K562 (cell line): ENCODE measurements around the gene JPH4. TPM values are rescaled to one million over a fixed set of nuclear protein-coding genes. Genes with fewer than 3 reads are reported as not detected.

ENCODE experiments used
- CBFA2T3 ChIP-seq: fragments of 450-650 bp; IDR thresholded peaks from 2 replicates; pipeline ENCODE4 v1.6.1; 2017
- CSDE1 ChIP-seq, 2 experiments: fragments of 450-650 bp; IDR thresholded peaks; 2 replicates each; pipeline ENCODE4 v1.6.1; 2016; ENCODE audit warnings: mild to moderate bottlenecking in 1 of 2
- DACH1 ChIP-seq: fragments of 450-650 bp; IDR thresholded peaks from 2 replicates; pipeline ENCODE4 v1.6.1; 2018; ENCODE audit not compliant: partially characterized antibody
- KDM1A ChIP-seq, 2 experiments: fragments of 450-650 bp; IDR thresholded peaks; 2 replicates each; pipeline ENCODE4 v1.6.1; 2016; ENCODE audit warnings: mild to moderate bottlenecking in 2 of 2
- KLF6 ChIP-seq: fragments of 250-450 bp; sonication (Bioruptor Pico); IDR thresholded peaks from 2 replicates; pipeline ENCODE4 v1.4.0; 2020; ENCODE audit warnings: mild to moderate bottlenecking, moderate library complexity, borderline replicate concordance
- NR1H2 ChIP-seq: sonication (generic); formaldehyde crosslinking; IDR thresholded peaks from 2 replicates; pipeline ENCODE4 v1.4.0; 2020; ENCODE audit warnings: mild to moderate bottlenecking, missing genetic modification reagents
- NR2F6 ChIP-seq: fragments of 450-650 bp; formaldehyde crosslinking; IDR thresholded peaks from 2 replicates; pipeline ENCODE4 v1.4.0; 2020; ENCODE audit warnings: mild to moderate bottlenecking
- POLR2B ChIP-seq: fragments of 450-650 bp; IDR thresholded peaks from 2 replicates; pipeline ENCODE4 v1.6.1; 2018; ENCODE audit warnings: low read depth; ENCODE audit not compliant: partially characterized antibody
- RB1 ChIP-seq: fragments of 450-650 bp; IDR thresholded peaks from 2 replicates; pipeline ENCODE4 v1.6.1; 2017; ENCODE audit warnings: low read depth, mild to moderate bottlenecking
- SAFB2 ChIP-seq: fragments of 200-400 bp; formaldehyde crosslinking; IDR thresholded peaks from 2 replicates; pipeline ENCODE4 v1.6.1; 2018; ENCODE audit warnings: borderline replicate concordance, low read length, low read depth, moderate library complexity; ENCODE audit not compliant: severe bottlenecking
- ZKSCAN3 ChIP-seq: fragments of 250-450 bp; sonication (Bioruptor Pico); IDR thresholded peaks from 2 replicates; pipeline ENCODE4 v1.4.0; 2020
- ZNF146 ChIP-seq: IDR thresholded peaks from one replicate; pipeline ENCODE4 v1.6.1; 2018; ENCODE audit warnings: missing compliant biosample characterization; ENCODE audit not compliant: unreplicated experiment
- ZNF384 ChIP-seq: IDR thresholded peaks from 2 replicates; pipeline ENCODE4 v1.6.1; 2012; ENCODE audit warnings: low read depth, low read length, improper control_type of control experiment
- ZNF695 ChIP-seq: fragments of 450-650 bp; formaldehyde crosslinking; IDR thresholded peaks from 2 replicates; pipeline ENCODE4 v1.4.0; 2020; ENCODE audit warnings: mild to moderate bottlenecking, moderate library complexity
- ZSCAN29 ChIP-seq: fragments of 450-650 bp; IDR thresholded peaks from 2 replicates; pipeline ENCODE4 v1.6.1; 2017
- polyA plus RNA-seq, 8 experiments: library from polyadenylated mRNA; depleted of rRNA in 4 of 8; stranded (reverse) in 5 of 8; unstranded in 3 of 8; fragments of >200 nt; fragmentation: Nextera tagmentation in 2 of 8; fragmentation: Illumina TruSeq in 1 of 8; extraction: Ambion mirVana in 2 of 8; extraction: Trizol in 1 of 8; gene quantifications; 2 replicates each; pipeline versions ENCODE4 v1.2.1 to v1.2.3, GENCODE V29; 2011 to 2014; ENCODE audit warnings: inconsistent platforms in 1 of 8, missing spikeins in 1 of 8
- total RNA-seq, 7 experiments: library from RNA; depleted of rRNA in 6 of 7; stranded (reverse); fragments of >200 nt in 6 of 7; fragmentation: Illumina TruSeq in 2 of 7; extraction: Trizol in 2 of 7; gene quantifications; 2 replicates each; pipeline versions ENCODE4 v1.2.1 to v1.2.3, GENCODE V29; 2011 to 2021; ENCODE audit warnings: low replicate concordance in 1 of 7
- TF ChIP-seq, protein P1 (sequence below), 2 experiments: fragments of 450-650 bp; IDR thresholded peaks; 2 replicates each; pipeline ENCODE4 v1.6.1; 2016; ENCODE audit warnings: mild to moderate bottlenecking in 2 of 2, borderline replicate concordance in 1 of 2, low read depth in 1 of 2, moderate library complexity in 1 of 2
- TF ChIP-seq, protein P2 (sequence below): fragments of 250-450 bp; sonication (Bioruptor Pico); IDR thresholded peaks from 2 replicates; pipeline ENCODE4 v1.4.0; 2020; ENCODE audit warnings: mild to moderate bottlenecking
- TF ChIP-seq, protein P3 (sequence below): fragments of 450-650 bp; formaldehyde crosslinking; IDR thresholded peaks from 2 replicates; pipeline ENCODE4 v1.4.0; 2020; ENCODE audit warnings: mild to moderate bottlenecking, moderate library complexity

Gene JPH4
- total and polyA plus RNA-seq, 9 of the 15 experiments (the other 6 are each of a cell fraction or from before 2014, with no cell fraction given), result 0.04 to 0.13 (median 0.06) TPM; not detected in 5

DNA sequence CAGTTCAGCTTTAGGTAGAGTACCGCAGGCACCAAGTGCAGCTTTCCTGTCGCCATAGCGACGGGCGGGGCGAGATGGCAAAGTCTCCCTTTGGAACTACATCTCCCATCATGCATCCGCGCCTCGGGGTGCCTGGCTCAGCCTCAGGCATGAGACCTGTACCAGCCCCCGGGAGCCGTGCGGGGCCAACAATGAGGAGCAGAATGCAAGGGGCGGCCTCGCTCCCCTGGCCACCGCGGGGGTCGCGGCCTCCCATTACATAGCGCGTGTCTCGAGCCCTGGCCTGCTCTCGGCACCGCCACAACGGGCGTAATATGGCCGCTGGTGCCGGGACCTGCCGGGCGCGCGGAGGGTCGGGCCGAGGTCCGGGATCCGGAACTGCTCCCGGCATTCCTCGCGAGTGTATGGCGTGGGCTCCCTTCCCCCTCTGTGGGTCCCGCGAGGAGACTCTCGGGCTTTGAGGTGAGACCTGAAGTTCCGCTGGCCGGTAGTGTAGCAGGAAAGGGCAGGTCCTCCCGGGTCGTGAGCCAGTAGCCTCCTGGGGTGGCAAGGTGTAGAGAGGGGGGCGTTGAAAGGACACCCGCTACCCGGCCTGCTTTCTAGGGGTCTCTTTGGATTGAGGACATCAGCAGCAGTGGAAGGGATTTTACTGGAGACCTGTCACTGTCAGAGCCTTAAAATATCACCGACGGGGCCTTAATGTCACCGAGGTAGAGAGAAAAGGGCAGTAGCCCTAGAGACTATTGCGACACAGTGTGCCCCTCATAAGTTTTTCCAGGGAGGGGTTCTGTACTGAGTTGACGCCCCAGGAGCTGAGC, 22.5 kb downstream of the JPH4 start, which contains the start of gene THTPA (continued):
- TF ChIP-seq, protein P1, sequence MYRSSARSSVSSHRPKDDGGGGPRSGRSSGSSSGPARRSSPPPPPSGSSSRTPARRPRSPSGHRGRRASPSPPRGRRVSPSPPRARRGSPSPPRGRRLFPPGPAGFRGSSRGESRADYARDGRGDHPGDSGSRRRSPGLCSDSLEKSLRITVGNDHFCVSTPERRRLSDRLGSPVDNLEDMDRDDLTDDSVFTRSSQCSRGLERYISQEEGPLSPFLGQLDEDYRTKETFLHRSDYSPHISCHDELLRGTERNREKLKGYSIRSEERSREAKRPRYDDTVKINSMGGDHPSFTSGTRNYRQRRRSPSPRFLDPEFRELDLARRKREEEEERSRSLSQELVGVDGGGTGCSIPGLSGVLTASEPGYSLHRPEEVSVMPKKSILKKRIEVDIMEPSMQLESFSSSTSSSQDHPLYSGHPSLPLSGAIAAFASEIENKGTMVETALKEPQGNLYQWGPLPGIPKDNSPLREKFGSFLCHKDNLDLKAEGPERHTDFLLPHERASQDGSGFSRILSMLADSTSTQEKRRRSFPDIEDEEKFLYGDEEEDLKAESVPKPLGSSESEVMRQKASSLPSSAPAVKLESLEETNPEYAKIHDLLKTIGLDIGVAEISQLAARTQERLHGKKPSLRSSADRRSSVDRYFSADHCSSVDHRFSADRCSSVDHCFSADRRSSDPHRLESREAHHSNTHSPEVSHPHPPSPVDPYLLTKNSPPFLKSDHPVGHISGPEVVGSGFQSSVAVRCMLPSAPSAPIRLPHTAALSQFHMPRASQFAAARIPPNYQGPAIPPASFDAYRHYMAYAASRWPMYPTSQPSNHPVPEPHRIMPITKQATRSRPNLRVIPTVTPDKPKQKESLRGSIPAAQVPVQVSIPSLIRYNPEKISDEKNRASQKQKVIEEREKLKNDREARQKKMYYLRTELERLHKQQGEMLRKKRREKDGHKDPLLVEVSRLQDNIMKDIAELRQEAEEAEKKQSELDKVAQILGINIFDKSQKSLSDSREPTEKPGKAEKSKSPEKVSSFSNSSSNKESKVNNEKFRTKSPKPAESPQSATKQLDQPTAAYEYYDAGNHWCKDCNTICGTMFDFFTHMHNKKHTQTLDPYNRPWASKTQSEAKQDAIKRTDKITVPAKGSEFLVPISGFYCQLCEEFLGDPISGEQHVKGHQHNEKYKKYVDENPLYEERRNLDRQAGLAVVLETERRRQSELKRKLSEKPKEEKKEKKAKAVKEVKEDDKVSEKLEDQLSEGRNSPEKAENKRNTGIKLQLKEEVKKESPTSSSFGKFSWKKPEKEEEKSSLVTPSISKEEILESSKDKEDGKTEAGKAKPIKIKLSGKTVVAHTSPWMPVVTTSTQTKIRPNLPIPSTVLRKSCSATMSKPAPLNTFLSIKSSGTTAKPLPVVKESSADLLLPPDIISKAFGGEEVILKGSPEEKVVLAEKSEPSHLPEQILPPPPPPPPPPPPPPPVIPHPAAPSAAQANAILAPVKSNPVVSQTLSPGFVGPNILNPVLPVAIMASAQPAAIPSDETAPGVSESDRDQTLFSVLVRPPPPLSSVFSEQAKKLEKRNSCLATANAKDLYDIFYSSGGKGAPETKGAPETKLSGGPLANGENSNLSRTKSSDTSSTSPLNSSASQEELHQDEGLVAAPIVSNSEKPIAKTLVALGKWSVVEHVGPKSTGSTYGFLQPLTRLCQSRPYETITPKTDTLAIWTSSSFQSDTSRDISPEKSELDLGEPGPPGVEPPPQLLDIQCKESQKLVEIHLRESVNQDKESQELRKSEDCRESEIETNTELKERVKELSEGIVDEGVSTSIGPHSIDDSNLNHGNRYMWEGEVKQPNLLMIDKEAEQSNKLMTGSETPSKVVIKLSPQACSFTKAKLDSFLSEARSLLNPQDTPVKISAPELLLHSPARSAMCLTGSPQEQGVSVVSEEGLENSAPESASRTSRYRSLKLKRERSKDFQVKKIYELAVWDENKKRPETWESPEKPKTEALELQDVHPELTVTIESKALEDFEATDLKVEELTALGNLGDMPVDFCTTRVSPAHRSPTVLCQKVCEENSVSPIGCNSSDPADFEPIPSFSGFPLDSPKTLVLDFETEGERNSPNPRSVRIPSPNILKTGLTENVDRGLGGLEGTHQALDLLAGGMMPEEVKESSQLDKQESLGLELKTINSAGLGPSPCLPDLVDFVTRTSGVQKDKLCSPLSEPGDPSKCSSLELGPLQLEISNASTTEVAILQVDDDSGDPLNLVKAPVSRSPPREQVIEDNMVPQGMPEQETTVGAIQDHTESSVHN (IDR thresholded peaks at IDR 0.05; ENCODE audit: borderline replicate concordance in 1 of 2, low read depth in 1 of 2), result no peak
- TF ChIP-seq POLR2B, result peak; percentile 32
- TF ChIP-seq, protein P2, sequence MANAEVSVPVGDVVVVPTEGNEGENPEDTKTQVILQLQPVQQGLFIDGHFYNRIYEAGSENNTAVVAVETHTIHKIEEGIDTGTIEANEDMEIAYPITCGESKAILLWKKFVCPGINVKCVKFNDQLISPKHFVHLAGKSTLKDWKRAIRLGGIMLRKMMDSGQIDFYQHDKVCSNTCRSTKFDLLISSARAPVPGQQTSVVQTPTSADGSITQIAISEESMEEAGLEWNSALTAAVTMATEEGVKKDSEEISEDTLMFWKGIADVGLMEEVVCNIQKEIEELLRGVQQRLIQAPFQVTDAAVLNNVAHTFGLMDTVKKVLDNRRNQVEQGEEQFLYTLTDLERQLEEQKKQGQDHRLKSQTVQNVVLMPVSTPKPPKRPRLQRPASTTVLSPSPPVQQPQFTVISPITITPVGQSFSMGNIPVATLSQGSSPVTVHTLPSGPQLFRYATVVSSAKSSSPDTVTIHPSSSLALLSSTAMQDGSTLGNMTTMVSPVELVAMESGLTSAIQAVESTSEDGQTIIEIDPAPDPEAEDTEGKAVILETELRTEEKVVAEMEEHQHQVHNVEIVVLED (CRISPR knock-in tag), result 0 out of 2 replicates have a peak, but pooled peaks have one; percentile 11
- no peak for TF ChIP-seq DACH1
- no peak for TF ChIP-seq NR1H2 (CRISPR knock-in tag)
- no peak; the same call in 1 of the 2 replicates for TF ChIP-seq KLF6 (CRISPR knock-in tag)
- no peak for TF ChIP-seq ZSCAN29
- peak in 1 of 2 experiments; percentile 81; a peak in 2 of 4 replicates for TF ChIP-seq CSDE1 (IDR thresholded peaks at IDR 0.05)
- TF ChIP-seq RB1, result no peak
- TF ChIP-seq ZNF146 (CRISPR knock-in tag), result no peak
- TF ChIP-seq NR2F6 (CRISPR knock-in tag), result no peak
- TF ChIP-seq ZKSCAN3 (CRISPR knock-in tag), result no peak
- no peak for TF ChIP-seq ZNF695 (CRISPR knock-in tag)
- no peak for TF ChIP-seq KDM1A (IDR thresholded peaks at IDR 0.05)
- TF ChIP-seq SAFB2, result no peak
- no peak for TF ChIP-seq ZNF384
- TF ChIP-seq, protein P3, sequence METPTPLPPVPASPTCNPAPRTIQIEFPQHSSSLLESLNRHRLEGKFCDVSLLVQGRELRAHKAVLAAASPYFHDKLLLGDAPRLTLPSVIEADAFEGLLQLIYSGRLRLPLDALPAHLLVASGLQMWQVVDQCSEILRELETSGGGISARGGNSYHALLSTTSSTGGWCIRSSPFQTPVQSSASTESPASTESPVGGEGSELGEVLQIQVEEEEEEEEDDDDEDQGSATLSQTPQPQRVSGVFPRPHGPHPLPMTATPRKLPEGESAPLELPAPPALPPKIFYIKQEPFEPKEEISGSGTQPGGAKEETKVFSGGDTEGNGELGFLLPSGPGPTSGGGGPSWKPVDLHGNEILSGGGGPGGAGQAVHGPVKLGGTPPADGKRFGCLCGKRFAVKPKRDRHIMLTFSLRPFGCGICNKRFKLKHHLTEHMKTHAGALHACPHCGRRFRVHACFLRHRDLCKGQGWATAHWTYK (CRISPR knock-in tag), result peak; percentile 28; the same call in 1 of the 2 replicates
- TF ChIP-seq CBFA2T3, result no peak
